Activated CD4-positive, alpha-beta T cell treated with anti-CD3 and anti-CD28 coated beads for 24 hours (primary cell): Measurements from ENCODE around the gene TP73.
A peak's percentile ranks its signal among the peaks of the same experiment; 100 is the strongest.
"Not testable (repeated sequence)": the region's sequence is repeated elsewhere in the genome, so short reads cannot be mapped to it uniquely, and the experiment has no call there.

Source experiments
- DNase-seq, 2 donors: peaks; one replicate each; pipeline ENCODE4 v3.0.0-alpha.2; 2020; ENCODE audit warnings: low read depth in 2 of 2

The TP73 gene

DNA sequence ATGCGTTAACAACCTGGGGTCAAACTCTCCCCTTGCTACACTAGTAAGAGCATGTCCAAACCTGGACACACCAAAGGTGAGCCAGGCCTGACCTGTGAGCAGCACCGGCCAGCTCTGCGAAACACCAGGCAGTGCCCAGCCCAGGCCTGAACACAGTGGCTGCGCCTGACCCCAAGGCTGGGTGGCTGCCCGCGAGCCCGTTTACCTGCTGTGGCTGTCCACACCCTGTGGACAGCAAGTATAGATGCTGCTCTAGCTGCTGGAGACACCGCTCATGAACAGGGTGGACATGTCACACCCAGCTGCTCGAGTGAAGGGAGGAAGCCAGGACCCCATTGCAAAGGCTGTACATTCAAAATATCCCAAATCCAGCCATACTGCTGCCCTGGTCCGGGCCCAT is 92.3 kb downstream of the TP73 start:
- DNase-seq = no peak

DNA sequence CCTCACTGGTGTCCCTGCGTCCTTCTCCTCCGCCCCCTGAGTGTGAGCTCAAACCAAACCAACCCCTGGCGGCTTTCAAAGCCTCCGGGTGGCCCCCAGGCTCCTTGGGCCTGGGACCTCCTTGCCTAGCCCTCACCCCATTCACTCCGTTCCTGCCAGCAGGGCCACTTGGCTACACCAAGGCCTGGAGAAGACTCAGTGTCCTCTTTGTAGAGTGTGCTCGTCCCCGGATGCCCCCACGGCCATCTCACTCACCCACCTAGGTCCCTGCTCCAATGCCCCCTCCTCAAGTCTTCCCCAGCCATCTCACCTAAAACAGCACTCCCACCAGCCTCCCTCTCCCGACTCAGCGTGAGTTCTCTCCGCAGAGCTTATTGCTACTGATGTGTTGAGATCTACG is 92.8 kb downstream of the TP73 start:
- DNase-seq = no peak

DNA sequence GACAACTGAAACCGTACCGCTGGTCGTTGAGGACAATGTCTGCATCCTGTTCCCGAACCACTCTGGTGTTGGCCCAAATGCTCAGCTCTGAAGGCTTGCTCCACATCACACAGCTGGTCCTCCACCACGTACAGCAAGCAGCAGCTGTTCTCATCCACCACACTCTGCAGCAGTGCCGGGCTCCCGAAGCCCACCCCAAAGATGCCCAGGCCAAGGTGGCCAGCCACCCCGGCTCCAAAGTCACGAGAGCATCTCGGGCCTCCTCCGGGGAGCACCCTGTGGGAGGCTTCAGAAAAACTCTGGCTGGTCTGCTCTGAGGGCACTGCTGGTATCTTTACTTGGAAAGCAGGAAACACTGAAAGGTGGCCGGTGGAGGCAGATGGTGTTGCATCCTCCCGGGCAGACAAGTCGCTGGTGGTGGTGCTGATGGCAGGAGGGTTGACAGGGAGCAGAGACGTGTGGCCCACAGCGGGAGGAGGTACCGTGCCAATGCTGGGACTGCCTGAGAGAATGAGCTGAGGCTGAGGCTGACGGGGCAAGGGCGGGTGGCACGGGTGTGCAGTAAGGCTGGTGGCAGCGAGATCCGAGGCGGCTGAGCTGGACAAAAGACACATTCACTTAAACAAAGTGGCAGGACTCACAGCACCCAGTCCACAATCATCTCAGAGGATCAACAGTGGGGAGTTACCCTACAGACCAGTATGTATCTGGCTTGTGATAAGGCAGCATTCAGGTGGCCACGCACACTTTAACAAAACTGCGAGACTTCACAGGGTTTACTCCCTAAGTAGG is 93.5 kb downstream of the TP73 start:
- no peak for DNase-seq

DNA sequence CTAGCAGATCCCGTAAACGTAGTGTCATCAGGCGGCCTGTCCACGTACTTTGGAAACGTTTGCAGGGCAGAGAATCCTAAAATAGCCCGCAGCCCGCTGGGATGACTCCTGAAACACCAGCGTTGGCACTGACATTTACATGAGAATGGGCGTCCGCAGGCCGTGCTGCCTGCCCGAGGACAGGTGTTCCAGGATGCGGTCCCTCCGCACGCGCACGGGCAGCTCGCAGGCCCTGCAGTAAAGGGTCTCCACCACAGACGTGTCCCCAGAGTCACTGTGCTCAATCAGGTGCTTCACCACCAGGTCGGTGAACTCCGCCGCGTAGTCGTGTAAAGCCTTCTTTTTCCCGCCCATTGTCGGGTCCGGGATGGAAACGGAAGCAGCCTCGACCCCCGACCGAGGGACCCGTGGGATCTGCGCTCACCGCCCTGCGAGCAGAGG is 94.1 kb downstream of the TP73 start:
- DNase-seq = no peak

DNA sequence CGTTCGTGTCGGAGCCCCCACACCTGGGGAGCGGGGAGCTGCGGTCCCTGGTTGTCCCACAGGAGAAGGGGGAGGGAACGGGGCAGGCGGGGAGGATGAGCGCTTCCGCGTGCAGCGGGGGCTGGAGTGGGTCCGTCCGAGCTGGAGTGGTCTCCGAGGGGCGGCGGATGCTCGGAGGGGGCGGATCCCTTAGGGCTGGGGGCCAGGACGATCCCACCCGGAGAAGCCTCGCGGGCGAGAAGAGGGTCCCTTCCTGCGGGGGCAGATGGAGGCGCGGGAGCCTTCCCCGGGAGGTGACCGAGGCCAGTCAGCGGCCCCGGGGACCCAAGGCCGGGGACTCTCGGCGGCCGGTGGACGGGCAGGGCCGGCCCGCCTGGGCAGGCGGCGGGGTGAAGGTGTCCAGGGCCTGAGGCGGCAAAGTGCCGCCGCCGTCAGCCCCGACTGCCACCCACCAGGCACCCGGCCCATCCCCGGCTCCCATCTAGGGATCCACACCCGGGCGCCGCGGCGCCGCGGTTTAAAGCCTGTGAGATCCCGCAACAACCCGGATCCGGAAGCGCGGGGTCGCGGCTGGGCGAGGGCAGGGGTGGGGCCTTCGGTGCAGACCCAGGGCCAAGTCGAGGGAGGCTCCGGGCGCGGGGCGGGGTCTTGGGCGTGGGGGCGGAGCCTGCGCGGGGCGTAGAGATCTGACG is 94.7 kb downstream of the TP73 start:
- DNase-seq = peak; percentile 85 to 90

DNA sequence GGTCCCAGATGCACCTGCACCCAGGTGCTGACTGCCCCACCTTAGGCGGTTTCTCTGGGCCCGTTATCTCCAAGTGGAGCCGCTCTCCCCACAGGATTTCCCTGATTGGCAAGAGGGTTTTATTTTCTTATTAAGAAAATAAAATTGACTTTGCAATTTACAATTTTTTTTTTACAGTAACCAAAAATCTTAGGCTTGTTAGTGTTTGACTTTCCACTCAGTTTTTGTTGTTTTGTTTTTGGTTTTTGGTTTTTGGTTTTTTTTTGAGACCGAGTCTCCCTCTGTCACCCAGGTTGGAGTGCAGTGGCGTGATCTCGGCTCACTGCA is 95.2 kb downstream of the TP73 start:
- DNase-seq = no peak

DNA sequence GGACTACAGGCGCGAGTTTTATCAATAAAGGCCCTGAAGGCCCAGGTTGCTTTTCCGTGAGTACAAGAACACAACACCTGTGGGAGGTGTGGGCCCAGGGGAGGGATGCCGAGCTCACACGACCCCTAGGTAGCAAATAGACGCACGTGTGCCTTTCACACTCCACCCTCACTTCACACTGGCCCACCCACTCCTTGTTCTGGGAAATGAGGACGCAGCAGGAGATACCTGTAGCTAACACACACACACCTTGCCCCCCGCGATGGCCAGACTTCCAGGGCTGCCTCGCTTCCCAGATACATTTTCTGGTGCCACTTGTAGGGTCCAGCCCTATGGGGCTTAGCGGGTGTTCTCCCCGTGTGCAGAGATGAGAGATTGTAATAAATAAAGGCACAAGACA is 95.6 kb downstream of the TP73 start:
- DNase-seq = no peak

DNA sequence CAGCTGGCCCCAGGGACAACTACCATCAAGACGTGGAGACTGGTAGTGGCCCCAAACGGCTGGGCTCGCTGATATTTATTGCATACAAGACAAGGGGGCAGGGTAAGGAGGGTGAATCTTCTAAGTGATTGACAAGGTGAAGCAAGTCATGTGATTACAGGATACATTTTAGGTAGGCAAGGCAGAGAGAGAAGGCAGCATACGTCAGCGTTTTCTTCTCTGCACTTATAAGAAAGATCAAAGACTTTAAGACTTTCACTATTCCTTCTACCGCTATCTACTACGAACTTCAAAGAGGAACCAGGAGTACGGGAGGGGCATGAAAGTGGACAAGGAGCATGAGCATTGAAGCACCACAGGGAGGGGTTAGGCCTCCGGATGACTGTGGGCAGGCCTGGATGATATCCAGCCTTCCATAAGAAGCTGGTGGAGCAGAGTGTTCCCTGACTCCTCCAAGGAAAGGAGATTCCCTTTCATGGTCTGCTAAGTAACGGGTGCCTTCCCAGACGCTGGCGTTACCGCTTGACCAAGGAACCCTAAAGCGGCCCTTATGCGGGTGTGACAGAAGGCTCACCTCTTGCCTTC is 96.1 kb downstream of the TP73 start:
- not testable (repeated sequence) for DNase-seq

DNA sequence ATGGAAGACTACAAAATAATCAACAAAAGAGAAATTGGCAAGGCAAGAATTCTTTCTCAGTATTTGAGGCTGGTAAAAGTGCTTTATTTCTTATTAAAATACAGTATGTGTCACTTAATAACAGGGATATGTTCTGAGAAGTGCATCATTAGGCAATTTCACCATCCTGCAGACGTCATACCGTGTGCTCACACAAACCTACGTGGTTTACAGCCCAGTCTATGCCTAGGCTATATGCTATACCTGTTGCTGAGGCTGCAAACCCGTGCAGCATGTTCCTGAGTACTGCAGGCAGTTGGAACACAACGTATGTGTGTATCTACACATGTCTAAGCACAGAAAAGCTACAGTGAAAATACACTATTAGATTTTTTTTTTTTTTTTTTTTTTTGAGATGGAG is 97.2 kb downstream of the TP73 start:
- DNase-seq = no peak

DNA sequence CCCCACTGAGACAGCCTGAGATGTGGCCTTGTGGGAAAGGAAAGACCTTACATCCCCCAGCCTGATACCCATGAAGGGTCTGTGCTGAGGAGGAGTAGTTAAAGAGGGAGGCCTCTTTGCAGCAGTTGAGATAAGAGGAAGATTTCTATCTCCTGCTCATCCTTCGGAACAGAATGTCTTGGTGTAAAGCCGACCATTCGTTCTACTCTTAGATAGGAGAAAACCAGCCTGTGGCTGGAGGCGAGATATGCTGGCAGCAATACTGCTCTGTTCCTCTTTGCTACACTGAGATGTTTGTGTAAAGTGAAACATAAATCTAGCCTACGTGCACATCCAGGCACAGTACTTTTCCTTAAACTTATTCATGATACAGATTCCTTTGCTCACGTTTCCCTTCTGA is 98.4 kb downstream of the TP73 start:
- no peak for DNase-seq

DNA sequence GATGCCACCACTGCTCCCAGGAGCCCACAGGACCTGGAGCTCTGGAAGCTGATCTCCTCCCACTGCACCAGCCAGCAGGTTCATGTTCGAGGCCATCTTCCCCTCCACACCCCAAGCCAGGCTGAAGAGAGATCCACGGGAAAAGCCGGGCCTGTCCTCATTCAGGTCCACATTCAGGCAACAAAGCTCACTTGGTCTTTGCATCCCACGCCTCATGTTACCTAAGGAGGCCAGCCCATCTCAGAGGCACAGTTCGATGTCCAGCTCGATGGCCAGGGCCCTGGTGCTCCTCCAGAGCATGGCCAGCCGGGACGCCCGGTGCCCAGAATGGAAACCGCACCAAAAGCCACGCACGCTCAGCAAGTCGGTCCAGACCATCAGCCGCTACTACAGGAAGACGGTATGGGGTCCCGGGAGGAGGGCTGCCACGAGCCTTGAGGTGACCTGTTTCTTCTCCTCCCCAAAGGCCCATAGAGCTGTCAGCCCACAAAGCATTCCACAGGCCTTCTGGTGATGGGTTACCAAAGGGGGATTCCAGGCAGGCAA is 100.2 kb downstream of the TP73 start, which contains the start of gene CCDC27:
TSS of gene CCDC27 (plus strand) at position 51 of the 546 bp plus-strand sequence. CDS start at position 83, 32 bp downstream.
- no peak for DNase-seq

DNA sequence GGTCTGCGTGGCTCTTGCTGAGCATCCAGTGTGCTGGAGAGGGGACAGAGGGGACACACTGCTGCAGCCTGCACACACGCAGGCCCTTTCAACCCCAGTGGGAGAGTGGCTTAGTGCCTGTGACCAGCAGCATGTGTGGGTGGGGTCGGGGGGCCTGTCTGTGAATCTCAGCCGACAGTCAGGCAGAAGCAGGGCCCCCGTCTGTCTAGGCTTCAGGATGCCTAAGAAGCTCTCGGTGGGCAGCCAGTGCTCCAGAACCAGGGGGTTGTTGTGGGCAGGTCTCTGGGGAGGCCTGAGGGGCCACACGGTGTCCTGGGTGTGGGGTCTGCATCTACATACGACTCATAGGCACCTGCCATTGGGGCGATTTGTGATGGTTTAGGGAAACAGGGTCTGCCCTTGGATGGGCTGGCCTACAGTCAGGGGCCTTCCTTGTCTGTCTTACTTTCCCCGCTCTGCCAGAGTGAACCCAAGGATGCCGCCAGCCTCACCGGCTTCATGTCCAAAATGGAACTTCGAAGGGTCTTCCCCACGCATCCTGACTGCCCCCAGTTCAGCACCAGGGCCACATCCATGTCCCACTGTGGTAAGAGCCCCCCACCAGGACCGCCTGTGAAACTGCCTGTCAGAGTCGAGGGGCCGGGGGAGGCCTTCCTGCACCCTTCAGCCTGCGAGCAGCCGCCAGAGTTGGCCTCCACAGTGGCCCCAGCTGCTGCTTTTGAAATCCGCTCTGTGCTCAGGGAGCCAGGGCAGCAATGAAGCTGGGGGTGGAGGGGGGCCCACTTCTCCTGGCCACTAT is 101.5 kb downstream of the TP73 start:
- no peak for DNase-seq

DNA sequence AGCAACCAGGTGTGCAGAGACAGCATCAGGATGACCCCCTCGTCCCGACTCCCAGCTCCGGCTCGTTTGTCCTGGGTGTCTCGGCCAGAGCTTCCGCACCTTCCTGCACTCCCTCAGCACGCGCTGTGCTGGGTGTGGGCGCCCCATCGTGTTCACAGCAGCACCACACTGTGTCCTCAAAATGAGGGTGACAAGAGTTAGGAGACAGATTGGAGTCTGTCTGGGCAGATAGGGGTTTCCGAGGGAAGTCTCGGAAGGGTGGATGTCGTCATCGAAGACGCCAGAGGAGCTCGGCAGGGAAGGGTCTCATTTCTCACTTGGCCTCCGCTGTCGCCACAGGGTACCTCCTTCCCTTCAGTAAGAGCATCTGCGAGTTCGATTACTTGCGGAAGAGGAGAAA is 104.1 kb downstream of the TP73 start:
- DNase-seq = no peak

DNA sequence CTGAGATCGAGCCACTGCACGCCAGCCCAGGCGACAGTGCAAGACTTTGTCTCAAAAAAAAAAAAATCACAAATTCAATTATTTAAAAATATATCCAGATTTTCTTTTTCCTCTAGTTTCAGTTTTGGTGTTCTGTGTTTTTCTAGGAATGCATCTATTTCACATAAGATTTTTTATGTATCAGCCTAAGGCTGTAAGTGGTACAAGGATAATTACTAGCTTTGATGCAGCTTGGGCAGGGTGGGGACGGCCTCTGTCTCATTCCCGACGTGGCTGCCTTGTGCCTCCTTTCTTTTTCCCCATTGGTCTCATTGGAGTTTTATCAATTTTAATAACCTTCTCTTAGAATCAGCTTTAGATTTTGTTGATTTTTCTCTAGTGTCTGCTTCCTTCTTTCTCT is 106.8 kb downstream of the TP73 start:
- DNase-seq = no peak

DNA sequence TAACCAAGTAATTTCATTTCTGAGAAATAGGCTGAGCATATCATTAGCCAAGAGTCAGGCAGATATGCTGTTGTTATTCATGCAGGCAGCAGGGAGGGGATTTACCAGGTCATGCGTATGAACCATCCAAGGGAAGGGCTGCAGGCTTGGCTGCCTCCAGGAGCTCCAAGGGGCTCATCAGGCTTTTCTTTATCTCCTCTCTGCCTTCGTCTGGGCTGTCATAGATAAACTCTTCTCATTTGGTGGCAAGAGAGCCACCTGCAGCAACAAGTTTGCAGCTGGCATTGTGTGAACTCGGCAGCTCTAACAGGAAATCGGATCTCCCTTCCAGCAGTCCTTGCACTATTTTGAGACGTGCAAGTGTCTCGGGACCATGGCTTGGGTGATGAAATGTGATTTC is 107.5 kb downstream of the TP73 start:
- no peak for DNase-seq

DNA sequence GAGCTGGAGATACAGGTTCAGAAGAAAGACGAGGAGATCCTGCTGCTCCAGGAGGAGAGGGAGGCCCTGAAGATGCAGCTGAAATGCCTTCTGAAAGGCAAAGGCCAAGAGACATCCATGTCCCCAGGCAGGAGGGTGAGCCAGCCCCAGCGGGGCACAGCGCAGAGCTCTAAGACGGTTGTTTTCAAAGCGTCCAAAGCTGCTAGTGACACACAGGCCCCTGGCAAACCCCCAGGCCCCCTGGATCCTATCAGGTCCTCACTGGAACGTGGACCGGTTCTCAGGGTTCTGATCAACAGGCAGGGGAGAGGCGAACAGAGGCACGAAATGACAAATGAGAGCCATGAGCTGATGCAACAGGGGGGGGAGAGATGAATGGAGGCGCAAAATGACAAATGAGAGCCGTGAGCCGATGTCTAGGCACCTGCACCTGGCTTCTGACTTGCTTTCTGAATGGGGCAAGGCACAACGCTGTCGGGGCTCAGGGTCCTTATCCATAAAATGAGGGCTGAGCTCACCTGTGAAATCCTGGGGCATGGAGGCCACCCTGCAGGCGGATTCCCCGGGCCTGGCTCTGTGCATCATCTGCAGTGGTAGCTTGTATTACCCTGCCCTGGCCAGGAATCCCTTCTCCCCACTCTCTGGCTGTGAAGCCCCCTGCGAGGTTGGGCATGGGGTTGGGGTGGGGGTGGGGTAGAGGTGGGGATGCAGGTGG is 109.1 kb downstream of the TP73 start:
- no peak for DNase-seq

DNA sequence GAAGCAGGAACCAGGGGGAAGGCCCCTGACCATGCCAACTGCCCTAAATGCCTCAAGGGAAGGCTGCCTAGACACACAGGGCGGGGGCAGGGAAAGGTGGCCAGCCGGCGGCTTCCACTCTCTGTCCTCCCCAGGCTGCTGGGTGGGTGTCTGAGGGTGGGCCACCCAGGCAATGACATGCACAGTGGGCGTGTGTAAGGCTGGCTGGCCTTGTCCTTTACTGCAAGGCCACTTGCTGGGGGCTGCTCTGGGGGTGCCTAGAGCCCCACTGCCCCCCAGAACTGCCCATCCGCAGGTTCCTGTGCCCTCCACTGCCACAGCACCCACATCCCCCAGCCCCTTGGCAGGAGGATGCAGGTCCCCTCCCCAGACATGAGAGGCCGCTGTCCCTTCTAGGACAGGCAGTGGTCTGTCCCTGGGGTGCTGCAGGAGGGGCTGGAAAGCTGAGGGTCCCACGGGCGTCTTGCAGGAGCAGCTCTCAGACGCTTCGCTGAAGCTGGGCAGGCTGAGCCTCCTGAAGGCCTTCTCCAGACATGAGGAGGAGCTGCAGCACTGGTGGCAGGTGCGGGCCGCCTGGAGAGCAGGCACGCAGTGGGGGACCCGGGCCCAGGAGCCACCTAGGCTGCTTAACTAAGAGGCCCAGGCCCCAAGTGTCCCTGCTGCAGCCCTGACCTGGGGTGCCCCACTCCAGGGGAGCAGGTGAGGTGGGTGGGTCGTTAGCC is 110.0 kb downstream of the TP73 start:
- DNase-seq = no peak

DNA sequence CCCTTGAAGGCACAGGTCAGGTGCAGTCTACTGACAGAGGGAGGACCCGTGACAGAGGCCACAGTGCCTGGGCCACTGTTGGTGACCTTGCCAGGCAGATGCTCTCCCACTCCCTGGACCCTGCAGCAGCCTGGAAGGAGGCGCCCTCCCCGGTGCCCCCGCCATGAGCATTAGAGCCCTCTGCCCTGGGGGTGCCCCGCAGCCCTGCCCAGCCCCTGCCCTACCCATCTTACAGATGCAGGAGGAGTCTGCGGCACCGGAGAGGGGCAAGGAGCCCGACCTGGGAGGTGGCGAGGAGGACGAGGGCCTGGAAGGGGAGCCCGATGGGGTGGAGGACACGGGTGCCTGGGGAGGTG is 110.5 kb downstream of the TP73 start:
- DNase-seq = no peak

DNA sequence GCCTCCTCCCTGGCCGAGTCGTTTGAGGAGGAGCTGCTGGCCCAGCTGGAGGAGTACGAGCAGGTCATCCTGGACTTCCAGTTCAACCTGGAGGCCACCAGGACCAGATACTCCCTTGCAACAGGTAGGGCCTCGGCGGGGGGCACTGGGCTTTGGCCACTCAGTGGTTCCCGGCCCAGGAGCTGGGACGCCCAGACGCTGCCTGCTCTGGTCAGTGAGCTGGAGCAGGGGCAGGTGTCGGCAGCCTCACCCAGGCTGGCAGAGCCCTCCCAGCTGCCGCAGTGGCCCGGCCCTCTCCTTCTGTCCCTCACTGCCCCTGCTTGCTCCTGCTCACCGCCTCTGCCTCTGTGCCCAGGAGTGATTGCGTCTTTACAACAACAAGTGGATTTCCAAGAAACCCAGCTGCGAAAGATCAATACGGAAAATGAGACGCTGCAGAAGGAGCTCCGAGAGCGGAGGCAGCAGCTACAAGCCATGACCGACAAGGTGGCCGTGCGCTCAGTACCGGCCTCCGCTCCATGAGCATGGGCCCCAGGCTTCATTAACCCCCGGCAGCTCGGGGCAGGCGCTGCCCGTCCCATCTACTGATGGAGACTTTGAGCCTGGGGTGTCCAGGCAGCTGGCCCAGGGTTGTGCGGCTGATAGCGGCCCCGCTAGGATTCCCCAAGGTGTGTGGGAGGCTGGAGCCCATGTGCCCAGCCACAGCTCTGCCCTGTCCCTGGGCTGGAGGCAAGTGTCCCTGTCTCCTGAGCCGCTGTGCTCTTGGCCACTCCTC is 111.2 kb downstream of the TP73 start:
- no peak for DNase-seq

DNA sequence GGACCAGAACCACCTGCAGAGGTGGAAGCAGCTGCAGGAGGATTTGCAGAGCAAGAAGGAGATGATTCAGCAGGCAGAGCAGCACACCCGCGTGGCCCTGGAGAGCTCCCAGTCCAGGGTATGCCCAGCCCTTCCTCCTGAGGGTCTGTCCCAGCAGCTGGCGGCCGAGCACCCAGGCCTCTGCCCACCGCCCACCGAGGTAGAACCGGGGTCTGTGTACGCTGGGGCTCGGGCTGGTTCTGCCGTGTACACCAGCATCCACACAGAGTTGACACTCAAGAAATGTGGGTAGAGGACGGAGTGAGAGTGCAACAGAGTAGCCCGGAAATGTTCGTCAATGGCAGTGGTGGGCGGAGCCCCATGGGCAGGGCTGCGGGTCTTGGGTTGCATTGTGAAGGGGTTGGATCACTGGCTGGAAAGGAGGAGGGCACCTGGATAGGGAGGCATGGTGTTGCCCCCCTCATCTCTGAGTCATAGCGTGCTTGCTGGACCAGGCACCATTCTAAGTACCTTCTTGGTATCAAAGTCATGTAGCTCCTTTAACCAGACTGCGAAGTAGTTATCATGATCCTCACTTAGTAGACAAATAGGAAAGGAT is 115.1 kb downstream of the TP73 start:
- DNase-seq = no peak
